ENCODE measurements around the gene EHMT1. TPM values are rescaled to one million over a fixed set of nuclear protein-coding genes. Genes with fewer than 3 reads are reported as not detected.
A peak's percentile ranks its signal among the peaks of the same experiment; 100 is the strongest.
"Not testable (repeated sequence)": the region's sequence is repeated elsewhere in the genome, so short reads cannot be mapped to it uniquely, and the experiment has no call there.

The EHMT1 gene
- polyA plus RNA-seq, 5 donors: 64.9 to 91.2 (median 73.8) TPM

GRCh38 chr9:137860361-137860760, 241.6 kb downstream of the EHMT1 start:
- no peak for DNase-seq

DNA sequence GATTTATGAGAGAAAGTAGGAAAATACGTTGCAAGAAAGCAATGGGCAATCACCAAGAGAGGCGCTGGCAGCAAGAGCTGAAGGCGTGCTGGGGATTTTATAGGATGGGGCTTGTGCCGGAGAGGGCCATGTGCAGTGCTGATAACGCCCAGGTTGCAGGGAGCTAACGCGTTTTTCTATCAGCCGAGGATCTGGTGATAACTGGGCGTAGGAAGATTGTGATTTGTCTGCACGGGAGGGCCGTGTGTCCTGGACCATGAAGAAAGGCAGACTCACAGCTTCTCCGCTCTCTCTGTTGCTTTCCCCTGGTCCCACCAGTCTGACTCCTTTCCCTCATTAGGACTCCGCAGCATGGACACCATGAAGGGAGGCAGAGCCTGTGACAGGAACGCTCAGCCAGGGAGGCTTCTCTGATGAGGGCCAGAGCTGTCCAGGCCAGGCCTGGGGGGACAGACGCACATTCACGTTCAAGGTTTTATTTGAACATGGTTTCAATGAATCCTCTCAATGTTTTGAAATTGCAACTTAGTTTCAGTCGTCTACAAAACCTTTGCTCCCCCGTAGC, 246.9 kb downstream of the EHMT1 start:
- DNase-seq: no peak

DNA sequence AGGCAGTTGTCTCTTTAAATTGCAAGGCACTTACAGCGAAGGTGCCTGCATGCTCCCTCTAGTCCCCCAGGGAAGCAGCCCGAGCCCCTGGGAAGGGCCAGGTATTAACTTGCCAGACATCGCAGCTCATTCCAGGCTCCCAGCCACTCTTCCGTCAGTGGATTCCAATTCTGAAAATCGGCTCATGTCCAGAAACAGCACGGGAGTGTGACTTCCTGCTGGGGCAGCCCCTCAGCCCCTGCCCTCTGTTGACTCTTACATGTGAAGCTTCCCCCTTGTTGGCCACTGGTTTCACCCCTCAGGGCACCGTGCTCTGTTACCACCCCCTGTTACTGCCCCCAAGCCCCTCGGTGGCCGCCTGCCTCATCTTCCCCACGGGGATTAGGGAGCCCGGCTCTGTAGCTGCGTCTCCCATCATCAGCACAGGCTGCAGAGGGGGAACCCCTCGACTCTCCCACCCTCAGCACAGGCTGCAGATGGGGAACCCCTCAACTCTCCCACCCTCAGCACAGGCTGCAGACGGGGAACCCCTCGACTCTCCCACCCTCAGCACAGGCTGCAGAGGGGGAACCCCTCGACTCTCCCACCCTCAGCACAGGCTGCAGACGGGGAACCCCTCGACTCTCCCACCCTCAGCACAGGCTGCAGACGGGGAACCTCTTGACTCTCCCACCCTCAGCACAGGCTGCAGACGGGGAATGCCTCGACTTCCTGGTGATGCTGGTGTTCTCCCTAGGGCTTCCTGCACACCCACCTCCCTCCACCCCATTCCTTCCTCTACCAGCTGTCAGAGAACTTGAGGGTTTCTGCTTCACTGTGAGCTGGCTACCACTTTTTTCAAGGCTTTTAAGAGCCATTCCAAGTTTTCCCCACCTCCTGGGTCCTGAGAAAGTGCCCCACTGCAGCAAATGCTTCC, 247.7 kb downstream of the EHMT1 start:
- peak in 1 of 2 donors; percentile 12 for DNase-seq

DNA sequence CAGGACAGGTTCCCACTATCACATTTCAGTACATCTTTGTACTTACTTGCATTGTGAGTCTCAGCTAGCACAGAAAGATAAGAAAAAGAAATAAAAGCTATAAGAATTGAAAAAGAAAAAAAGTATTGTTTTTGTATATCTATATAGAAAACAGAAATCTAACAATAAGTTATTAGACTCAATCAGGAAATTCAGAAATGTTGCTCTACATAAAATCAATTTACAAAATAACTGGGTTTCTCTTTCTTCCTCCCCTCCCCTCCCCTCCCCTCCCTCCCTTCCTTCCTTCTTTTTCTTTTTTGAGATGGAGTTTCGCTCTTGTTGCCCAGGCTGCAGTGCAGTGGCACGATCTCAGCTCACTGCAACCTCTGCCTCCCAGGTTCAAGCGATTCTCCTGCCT, 251.6 kb downstream of the EHMT1 start:
- DNase-seq: no peak

DNA sequence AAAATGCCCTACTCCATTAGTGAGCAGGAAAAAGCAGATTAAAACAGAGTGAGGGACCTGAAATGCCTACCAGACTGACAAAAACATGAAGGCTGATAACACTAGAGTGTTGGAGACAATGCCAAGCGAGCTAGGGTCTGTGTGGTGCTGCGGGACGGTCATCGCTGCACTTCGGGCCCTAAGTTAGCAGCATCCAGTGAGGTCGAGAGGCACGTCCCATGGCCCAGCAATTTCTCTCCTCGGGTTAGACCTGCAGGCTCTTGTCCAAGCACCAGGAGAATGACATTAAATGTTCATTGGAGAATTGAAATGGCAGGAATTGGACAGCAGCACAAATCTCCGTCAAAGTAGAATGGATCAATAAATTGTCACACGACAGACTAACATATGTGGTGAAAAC, 253.5 kb downstream of the EHMT1 start:
- DNase-seq: no peak

- DNase-seq: no peak
These were observed 254.6 kb downstream of the EHMT1 start for GRCh38 chr9:137873408-137873807.

DNA sequence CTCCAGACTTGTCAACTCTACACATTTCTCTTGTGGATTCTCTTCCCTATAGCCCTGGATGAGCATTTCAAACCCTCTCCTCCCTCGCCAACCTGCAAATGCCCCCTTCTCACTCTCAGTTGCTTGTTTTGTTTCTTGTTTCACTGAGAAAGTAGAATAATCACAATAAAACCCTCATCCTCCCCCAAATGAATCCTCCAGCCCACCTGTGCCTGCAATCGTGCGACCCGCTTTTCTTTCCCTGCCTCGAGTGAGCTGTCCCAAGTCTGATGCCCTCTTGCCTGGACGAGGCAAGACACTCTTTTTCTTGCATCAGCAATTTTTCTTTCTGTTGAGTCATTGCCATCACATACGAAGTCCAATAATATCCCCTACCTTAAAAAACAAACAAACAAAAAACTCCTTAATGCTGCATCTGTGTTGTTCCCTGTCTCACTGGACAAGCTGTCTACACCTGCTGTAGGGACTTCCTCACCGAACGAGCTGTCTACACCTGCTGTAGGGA, 255.1 kb downstream of the EHMT1 start:
- DNase-seq: no peak

- no peak for DNase-seq
These were observed 256.5 kb downstream of the EHMT1 start for GRCh38 chr9:137875354-137875753.

GRCh38 chr9:137875846-137876245, 257.0 kb downstream of the EHMT1 start:
- no peak for DNase-seq

GRCh38 chr9:137876269-137876668, 257.5 kb downstream of the EHMT1 start:
- DNase-seq: no peak

DNA sequence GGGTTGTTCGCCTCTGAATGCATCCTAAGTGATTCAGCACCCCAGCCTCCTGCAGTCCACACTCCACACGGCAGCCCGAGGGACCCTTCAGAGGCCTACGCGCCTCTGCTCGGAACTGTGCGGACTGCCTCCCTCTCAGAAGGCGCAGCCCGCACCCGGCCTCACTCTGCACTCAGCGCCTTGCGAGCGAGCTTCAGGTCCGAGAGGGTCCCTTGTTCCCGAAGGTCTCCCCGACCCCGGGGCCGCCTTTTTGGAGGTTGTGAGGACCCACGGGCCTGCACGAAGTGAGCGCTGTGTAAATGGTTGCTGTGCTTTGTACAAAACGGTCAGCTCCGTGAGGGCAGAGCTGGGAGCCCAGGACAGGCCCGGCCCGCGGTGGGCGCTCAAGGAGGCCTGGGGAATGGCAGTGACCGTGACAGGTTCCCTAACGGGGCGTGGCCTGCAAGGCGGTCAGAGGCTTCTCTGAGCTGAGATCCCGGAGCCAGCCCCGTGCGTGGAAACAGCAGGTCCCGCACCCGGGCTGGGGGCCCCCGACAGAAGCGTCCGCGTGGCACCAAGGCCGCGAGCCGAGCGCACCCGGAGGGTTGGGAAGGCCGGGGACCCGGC, 258.1 kb downstream of the EHMT1 start:
- no peak for DNase-seq

GRCh38 chr9:137877506-137878122, 258.8 kb downstream of the EHMT1 start, which contains the start of gene CACNA1B:
Gene CACNA1B (plus strand): TSS chr9:137877782. CDS start chr9:137877934, 152 bp downstream.
- not testable (repeated sequence) for DNase-seq

DNA sequence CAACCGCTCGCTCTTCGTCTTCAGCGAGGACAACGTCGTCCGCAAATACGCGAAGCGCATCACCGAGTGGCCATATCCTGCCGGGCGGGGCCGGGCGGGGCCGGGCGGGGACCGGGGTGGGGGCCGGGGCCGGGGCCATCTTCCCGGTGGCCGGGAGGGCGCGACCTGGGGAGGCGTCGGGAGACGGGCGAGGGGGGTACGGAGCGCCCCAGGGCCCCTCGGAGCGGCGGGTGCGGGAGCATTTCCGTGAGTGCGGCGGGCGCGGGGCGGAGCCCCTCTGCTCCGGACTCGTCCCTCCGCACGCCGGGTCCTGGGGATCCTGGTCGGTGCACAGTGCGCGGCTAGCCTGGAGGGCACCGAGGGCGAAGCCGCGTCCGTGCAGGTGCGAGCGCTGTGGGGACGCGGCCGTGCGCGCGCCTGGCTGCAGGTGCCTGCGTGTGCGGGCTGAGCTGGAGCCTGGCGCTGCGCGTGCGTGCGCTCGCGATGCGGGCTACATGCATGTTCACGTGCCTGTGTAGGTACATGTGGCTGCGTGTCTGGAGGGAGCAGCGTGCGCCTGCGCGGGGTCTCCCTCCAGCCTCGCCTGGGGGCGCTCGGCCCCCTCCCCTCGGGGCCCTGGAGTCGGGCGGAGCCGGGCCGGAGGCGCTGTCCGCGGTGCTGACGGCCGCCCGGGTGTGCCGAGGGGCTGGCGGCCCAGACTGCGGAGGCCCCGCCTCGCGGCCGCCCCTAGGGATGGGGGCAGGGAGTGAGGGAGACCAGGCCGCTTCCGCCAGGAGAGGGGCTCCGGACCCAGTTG, 259.5 kb downstream of the EHMT1 start:
- DNase-seq: peak; percentile 40 to 46

DNA sequence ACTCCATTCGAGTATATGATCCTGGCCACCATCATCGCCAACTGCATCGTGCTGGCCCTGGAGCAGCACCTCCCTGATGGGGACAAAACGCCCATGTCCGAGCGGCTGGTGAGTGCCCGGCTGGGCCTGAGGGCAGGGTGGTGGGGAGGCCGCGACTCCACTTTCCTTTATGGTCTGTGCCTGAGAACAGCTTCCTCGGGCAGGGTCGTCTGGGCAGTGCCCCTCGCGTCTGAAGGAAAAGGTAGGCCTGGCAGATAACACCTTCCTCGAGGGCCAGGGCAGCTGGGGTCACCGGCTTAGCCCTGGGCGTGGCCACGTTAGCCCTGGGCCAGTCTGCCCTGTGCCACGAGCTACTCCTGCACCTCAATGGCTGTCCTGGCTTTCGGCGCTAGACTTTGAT, 260.2 kb downstream of the EHMT1 start:
- DNase-seq: no peak

- no peak for DNase-seq
These were observed 260.9 kb downstream of the EHMT1 start for GRCh38 chr9:137879566-137880150.

- DNase-seq: no peak
These were observed 261.6 kb downstream of the EHMT1 start for GRCh38 chr9:137880160-137880975.

GRCh38 chr9:137880976-137881530, 262.2 kb downstream of the EHMT1 start:
- no peak for DNase-seq

DNA sequence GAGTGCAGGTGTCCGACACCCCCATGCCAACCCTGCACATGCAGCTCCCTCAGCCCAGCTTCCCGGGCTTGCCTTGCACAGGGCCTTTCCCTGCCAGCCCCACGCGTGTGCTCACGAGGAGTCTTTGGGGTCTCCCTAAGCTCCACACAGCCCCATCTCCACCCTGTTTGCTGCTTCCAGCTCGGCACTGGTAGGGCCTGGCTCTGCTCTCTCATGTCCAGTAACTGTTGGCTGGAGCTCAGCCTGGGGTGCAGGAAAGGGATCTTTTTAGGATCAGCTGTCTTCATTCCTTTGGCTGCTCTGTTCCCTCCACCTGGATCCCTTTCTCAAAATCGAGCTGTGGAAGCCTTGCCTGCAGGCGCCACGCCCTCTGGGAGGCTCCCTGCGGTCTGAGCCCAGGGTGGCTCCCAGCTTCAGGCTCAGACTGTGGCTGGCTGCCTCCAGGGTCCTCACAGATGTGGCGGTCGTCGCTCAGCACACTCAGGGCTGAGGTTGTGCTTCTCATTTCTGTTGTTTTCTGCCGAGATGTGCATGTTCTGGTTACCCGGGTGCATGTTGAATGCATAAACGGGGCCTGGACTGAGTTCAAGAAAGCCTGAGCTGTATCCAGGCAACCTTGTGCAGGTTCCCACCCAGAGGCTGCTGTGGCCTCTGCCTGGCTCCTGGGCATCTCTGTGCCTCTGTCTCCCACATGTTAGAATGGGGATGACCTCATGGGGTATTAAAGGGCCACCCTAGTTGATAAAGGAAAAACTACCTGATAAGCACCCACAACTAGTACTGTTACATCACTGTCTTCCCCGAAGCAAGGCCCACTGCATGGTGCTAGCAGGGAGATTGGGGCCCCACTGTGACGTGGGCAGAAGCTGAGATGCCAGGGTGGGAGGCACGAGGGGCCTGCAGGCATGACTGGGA, 263.0 kb downstream of the EHMT1 start:
- DNase-seq: no peak

- no peak for DNase-seq
These were observed 263.7 kb downstream of the EHMT1 start for GRCh38 chr9:137882506-137882821.

Data from right lung (tissue), 5 donors.